GM20000 (cell line): ENCODE data around the gene CD68.

Source experiments
- DNase-seq: peaks from one replicate; pipeline ENCODE4 v3.0.0; 2012; ENCODE audit warnings: low spot score
- CTCF ChIP-seq: IDR thresholded peaks from 2 replicates; pipeline ENCODE4 v1.5.1; 2012; ENCODE audit warnings: mild to moderate bottlenecking, control low read depth; ENCODE audit errors: extremely low read depth, missing control alignments

Gene CD68

DNA sequence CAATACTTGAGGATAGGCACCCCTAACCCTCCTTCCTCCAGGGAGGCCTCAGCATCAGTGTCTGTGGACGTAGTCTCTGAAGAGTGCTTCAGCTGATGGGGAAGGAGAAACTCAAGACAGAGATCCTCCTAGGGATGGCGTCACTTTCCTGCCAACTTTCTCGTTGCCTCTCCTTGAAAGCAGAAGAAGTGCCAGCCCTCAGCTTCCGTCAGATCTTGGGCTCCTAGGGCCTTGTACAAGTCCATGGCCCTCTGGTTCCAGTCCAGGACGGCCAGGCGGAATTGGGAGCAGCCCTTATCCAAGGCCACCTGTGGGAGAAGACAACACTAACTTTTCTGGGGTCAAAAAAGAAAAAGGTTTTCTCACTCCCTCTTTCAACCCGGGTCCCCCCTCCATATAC, 46.9 kb downstream of the CD68 start:
- no peak for TF ChIP-seq CTCF
- no peak for DNase-seq

DNA sequence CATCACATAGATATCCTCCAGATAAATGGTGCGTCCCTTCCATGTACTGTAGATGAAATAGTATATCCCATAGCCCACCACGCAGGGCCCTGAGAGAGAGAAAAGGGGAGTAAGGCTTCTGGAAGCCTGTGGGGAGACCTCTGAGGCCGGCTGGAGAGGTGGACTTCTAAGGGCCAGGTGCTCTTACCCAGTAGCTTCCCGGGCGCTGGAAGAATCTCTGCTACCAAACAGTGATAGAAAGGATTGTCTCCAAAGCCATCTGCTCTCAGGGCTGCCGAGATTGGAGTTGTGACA, 47.5 kb downstream of the CD68 start:
- DNase-seq: no peak
- no peak for TF ChIP-seq CTCF

GRCh38 chr17:7627250-7628121, 48.0 kb downstream of the CD68 start, which contains the start of gene SAT2:
SAT2 (minus strand) TSS chr17:7627821; CDS start chr17:7627635, 186 bp downstream.
- peak; percentile 96 for DNase-seq
- TF ChIP-seq CTCF: no peak

DNA sequence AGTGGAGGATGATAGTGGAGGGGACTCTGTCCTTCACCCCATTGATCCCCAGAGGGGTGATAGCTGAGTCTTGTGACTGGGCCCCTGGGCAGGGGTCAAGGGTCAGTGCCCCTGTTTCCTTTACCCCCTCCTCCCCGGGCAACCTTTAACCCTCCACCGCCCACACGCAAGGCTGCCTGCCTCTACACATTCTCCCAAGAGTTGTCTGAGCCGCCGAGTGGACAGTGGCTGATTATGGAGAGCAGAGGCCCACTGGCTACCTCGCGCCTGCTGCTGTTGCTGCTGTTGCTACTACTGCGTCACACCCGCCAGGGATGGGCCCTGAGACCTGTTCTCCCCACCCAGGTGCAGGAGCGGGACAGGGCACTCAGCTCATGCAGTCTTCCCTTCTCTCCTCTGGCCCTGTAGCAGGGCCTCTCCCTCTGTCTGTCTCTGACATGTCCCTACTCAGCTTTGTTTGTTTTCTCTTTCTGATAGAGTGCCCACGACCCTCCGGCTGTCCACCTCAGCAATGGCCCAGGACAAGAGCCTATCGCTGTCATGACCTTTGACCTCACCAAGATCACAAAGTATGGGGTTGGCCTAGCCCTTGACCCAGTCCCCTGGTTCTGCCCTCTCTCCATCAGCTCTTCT, 50.6 kb downstream of the CD68 start, which contains the start of gene SHBG:
Gene SHBG, plus strand, starts transcription at position 197 of the 633 bp plus-strand sequence. Its CDS starts 38 bp downstream, at position 235.
- no peak for DNase-seq
- no peak for TF ChIP-seq CTCF
